ENCODE measurements around the gene CNST.

- TF ChIP-seq TCF12 (IDR thresholded peaks at IDR 0.05) (no peak), TCF12 (CRISPR knock-in tag; IDR thresholded peaks at IDR 0.05) (no peak), EZH2 (conservative IDR thresholded peaks at IDR 0.05; ENCODE audit: low read depth, low read length) (no peak)
These were observed 11.5 kb downstream of the CNST start for GRCh38 chr1:246577720-246578106.

Data from HepG2 (cell line).